HepG2 (cell line): Measurements from ENCODE around the gene HNF1B. TPM values are rescaled to one million over a fixed set of nuclear protein-coding genes. Genes with fewer than 3 reads are reported as not detected.

ENCODE experiments used
- CCDC6 ChIP-seq: sonication (generic); formaldehyde crosslinking; IDR thresholded peaks from 2 replicates; pipeline ENCODE4 v1.8.1; 2022; ENCODE audit warnings: mild to moderate bottlenecking, missing genetic modification reagents, moderate library complexity
- EZH2 ChIP-seq: conservative IDR thresholded peaks from 2 replicates; pipeline ENCODE4 v1.6.1; 2012; ENCODE audit warnings: mild to moderate bottlenecking, low read depth, low read length, moderate library complexity
- GFI1 ChIP-seq: sonication (generic); formaldehyde crosslinking; IDR thresholded peaks from 2 replicates; pipeline ENCODE4 v1.5.0; 2020; ENCODE audit warnings: missing genetic modification reagents, mild to moderate bottlenecking, borderline replicate concordance
- HMGA1 ChIP-seq: sonication (generic); formaldehyde crosslinking; conservative IDR thresholded peaks from 2 replicates; pipeline ENCODE4 v1.4.0; 2020; ENCODE audit warnings: missing genetic modification reagents
- ISL2 ChIP-seq: sonication (generic); formaldehyde crosslinking; IDR thresholded peaks from 2 replicates; pipeline ENCODE4 v1.5.0; 2020; ENCODE audit warnings: missing genetic modification reagents
- KAT7 ChIP-seq: IDR thresholded peaks from 2 replicates; pipeline ENCODE4 v1.6.1; 2018; ENCODE audit warnings: borderline replicate concordance, missing compliant biosample characterization
- MTA1 ChIP-seq: sonication (generic); formaldehyde crosslinking; IDR thresholded peaks from 2 replicates; pipeline ENCODE4 v1.4.0; 2020; ENCODE audit warnings: missing genetic modification reagents, mild to moderate bottlenecking, borderline replicate concordance
- MTF1 ChIP-seq: sonication (generic); formaldehyde crosslinking; IDR thresholded peaks from 2 replicates; pipeline ENCODE4 v1.5.0; 2020; ENCODE audit warnings: missing genetic modification reagents
- RARG ChIP-seq: sonication (generic); formaldehyde crosslinking; IDR thresholded peaks from 2 replicates; pipeline ENCODE4 v1.4.0; 2020; ENCODE audit warnings: low read depth, mild to moderate bottlenecking, missing genetic modification reagents
- SAP130 ChIP-seq: IDR thresholded peaks from 2 replicates; pipeline ENCODE4 v1.6.1; 2016; ENCODE audit warnings: low read depth
- ZNF367 ChIP-seq: sonication (generic); formaldehyde crosslinking; IDR thresholded peaks from 2 replicates; pipeline ENCODE4 v1.4.0; 2020; ENCODE audit warnings: missing genetic modification reagents, borderline replicate concordance
- ZNF432 ChIP-seq: sonication (generic); formaldehyde crosslinking; IDR thresholded peaks from 2 replicates; pipeline ENCODE4 v1.5.0; 2020; ENCODE audit warnings: missing genetic modification reagents, mild to moderate bottlenecking, borderline replicate concordance
- ZNF572 ChIP-seq: sonication (generic); formaldehyde crosslinking; IDR thresholded peaks from 2 replicates; pipeline ENCODE4 v1.5.1; 2020; ENCODE audit warnings: mild to moderate bottlenecking, missing genetic modification reagents
- polyA plus RNA-seq, 8 experiments: library from polyadenylated mRNA; depleted of rRNA in 3 of 8; stranded (reverse) in 7 of 8; unstranded in 1 of 8; fragments of >200 nt; fragmentation: Illumina TruSeq in 4 of 8; extraction: Trizol in 4 of 8; gene quantifications; 2 replicates each; pipeline versions ENCODE4 v1.2.1 to v1.2.3, GENCODE V29; 2011 to 2016; ENCODE audit warnings: low read depth in 4 of 8, missing spikeins in 1 of 8, mixed read lengths in 1 of 8; ENCODE audit not compliant: insufficient read depth in 1 of 8
- total RNA-seq, 5 experiments: library from RNA; depleted of rRNA; stranded (reverse); fragments of >200 nt; fragmentation: Illumina TruSeq; extraction: Trizol; gene quantifications; 2 replicates each; pipeline ENCODE4 v1.2.3, GENCODE V29; 2016; ENCODE audit warnings: low read depth in 1 of 5
- TF ChIP-seq, protein P1 (sequence below): sonication (generic); formaldehyde crosslinking; IDR thresholded peaks from 2 replicates; pipeline ENCODE4 v1.4.0; 2020; ENCODE audit warnings: missing genetic modification reagents, borderline replicate concordance
- TF ChIP-seq, protein P2 (sequence below): sonication (generic); formaldehyde crosslinking; IDR thresholded peaks from 2 replicates; pipeline ENCODE4 v1.5.1; 2020; ENCODE audit warnings: mild to moderate bottlenecking, moderate library complexity, missing genetic modification reagents

HNF1B gene
- total and polyA plus RNA-seq, 2 of the 13 experiments (the other 11 are each of a cell fraction or from before 2014, with no cell fraction given), result 1.9 to 5.3 TPM

DNA sequence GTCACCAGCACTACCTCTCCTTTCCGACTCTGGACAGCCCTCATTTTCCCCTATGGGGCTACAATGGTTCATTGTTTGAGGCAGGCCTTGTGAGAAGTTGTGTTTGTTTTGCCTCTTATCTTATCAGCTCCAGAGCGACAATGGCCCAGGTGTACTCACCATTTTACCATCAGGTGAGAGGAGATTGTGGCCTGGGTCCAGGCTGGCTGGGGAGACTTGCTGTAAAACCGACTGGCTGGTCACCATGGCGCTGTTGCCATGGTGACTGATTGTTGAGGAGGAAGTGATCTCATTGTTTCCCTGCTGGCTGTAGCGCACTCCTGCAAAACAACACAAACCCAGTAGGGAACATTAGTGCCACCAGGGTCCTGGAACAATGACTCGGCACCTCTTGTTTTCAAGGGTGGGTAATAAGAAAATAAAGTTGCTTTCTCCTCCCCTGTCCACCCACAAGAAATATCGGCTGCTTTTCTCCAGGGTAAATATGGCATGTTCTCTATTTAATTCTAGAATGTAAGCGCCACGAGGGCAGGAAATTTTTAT is 34.4 kb downstream of the HNF1B start (continued):
- TF ChIP-seq ZNF572 (CRISPR knock-in tag), result no peak
- TF ChIP-seq CCDC6 (CRISPR knock-in tag), result peak; percentile 22; the same call in 1 of the 2 replicates
- TF ChIP-seq, protein P1, sequence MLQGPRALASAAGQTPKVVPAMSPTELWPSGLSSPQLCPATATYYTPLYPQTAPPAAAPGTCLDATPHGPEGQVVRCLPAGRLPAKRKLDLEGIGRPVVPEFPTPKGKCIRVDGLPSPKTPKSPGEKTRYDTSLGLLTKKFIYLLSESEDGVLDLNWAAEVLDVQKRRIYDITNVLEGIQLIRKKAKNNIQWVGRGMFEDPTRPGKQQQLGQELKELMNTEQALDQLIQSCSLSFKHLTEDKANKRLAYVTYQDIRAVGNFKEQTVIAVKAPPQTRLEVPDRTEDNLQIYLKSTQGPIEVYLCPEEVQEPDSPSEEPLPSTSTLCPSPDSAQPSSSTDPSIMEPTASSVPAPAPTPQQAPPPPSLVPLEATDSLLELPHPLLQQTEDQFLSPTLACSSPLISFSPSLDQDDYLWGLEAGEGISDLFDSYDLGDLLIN (CRISPR knock-in tag), result no peak
- TF ChIP-seq RARG (CRISPR knock-in tag), result no peak
- TF ChIP-seq SAP130 (CRISPR knock-in tag), result peak; percentile 75
- TF ChIP-seq, protein P2, sequence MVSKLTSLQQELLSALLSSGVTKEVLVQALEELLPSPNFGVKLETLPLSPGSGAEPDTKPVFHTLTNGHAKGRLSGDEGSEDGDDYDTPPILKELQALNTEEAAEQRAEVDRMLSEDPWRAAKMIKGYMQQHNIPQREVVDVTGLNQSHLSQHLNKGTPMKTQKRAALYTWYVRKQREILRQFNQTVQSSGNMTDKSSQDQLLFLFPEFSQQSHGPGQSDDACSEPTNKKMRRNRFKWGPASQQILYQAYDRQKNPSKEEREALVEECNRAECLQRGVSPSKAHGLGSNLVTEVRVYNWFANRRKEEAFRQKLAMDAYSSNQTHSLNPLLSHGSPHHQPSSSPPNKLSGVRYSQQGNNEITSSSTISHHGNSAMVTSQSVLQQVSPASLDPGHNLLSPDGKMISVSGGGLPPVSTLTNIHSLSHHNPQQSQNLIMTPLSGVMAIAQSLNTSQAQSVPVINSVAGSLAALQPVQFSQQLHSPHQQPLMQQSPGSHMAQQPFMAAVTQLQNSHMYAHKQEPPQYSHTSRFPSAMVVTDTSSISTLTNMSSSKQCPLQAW (CRISPR knock-in tag), result peak; percentile 79
- TF ChIP-seq GFI1, result peak; percentile 78
- TF ChIP-seq ISL2 (CRISPR knock-in tag), result peak; percentile 83
- no peak for TF ChIP-seq KAT7
- no peak for TF ChIP-seq MTA1 (CRISPR knock-in tag)
- TF ChIP-seq ZNF367 (CRISPR knock-in tag), result no peak
- TF ChIP-seq ZNF432 (CRISPR knock-in tag), result no peak
- TF ChIP-seq HMGA1 (CRISPR knock-in tag), result no peak
- no peak for TF ChIP-seq MTF1
- no peak for TF ChIP-seq EZH2
